ENCODE results near the gene ZNF518A. TPM values are rescaled to one million over a fixed set of nuclear protein-coding genes. Genes with fewer than 3 reads are reported as not detected.

The ZNF518A gene, protein sequence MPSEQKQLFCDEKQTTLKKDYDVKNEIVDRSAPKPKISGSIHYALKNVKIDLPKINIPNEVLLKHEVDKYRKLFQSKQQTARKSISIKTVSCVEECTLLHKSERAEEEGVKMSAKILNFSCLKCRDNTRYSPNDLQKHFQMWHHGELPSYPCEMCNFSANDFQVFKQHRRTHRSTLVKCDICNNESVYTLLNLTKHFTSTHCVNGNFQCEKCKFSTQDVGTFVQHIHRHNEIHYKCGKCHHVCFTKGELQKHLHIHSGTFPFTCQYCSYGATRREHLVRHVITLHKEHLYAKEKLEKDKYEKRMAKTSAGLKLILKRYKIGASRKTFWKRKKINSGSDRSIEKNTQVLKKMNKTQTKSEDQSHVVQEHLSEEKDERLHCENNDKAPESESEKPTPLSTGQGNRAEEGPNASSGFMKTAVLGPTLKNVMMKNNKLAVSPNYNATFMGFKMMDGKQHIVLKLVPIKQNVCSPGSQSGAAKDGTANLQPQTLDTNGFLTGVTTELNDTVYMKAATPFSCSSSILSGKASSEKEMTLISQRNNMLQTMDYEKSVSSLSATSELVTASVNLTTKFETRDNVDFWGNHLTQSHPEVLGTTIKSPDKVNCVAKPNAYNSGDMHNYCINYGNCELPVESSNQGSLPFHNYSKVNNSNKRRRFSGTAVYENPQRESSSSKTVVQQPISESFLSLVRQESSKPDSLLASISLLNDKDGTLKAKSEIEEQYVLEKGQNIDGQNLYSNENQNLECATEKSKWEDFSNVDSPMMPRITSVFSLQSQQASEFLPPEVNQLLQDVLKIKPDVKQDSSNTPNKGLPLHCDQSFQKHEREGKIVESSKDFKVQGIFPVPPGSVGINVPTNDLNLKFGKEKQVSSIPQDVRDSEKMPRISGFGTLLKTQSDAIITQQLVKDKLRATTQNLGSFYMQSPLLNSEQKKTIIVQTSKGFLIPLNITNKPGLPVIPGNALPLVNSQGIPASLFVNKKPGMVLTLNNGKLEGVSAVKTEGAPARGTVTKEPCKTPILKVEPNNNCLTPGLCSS (N-terminal part only)
- total RNA-seq (25.8 TPM), polyA plus RNA-seq (ENCODE audit: insufficient read depth in 1 of 8, insufficient read length in 8 of 8, low replicate concordance in 1 of 8) (10 to 100 TPM; 13.2 to 27.4 (median 16.5) TPM)
- long read RNA-seq, donor 1, full-length matches to known transcripts: 2 of 8 reads
- long read RNA-seq, donor 1, partial matches to known transcripts: 6 of 8 reads
- long read RNA-seq, donor 1, other reads (novel, unspliced or antisense): 0 of 8 reads
- long read RNA-seq, donor 2: 0 reads
- long read RNA-seq, donor 3, full-length matches to known transcripts: 2 of 2 reads
- long read RNA-seq, donor 3, partial matches to known transcripts: 0 of 2 reads
- long read RNA-seq, donor 3, other reads (novel, unspliced or antisense): 0 of 2 reads
- long read RNA-seq, donor 4: 0 reads
- long read RNA-seq, donor 5, full-length matches to known transcripts: 2 of 14 reads
- long read RNA-seq, donor 5, partial matches to known transcripts: 12 of 14 reads
- long read RNA-seq, donor 5, other reads (novel, unspliced or antisense): 0 of 14 reads
- long read RNA-seq, donor 6, full-length matches to known transcripts: 2 of 2 reads
- long read RNA-seq, donor 6, partial matches to known transcripts: 0 of 2 reads
- long read RNA-seq, donor 6, other reads (novel, unspliced or antisense): 0 of 2 reads
- long read RNA-seq, donor 7, full-length matches to known transcripts: 2 of 2 reads
- long read RNA-seq, donor 7, partial matches to known transcripts: 0 of 2 reads
- long read RNA-seq, donor 7, other reads (novel, unspliced or antisense): 0 of 2 reads
- long read RNA-seq, donor 8, full-length matches to known transcripts: 1 of 1 reads
- long read RNA-seq, donor 8, partial matches to known transcripts: 0 of 1 reads
- long read RNA-seq, donor 8, other reads (novel, unspliced or antisense): 0 of 1 reads
- long read RNA-seq, donor 9, full-length matches to known transcripts: 2 of 2 reads
- long read RNA-seq, donor 9, partial matches to known transcripts: 0 of 2 reads
- long read RNA-seq, donor 9, other reads (novel, unspliced or antisense): 0 of 2 reads
- long read RNA-seq, donor 10, full-length matches to known transcripts: 2 of 16 reads
- long read RNA-seq, donor 10, partial matches to known transcripts: 14 of 16 reads
- long read RNA-seq, donor 10, other reads (novel, unspliced or antisense): 0 of 16 reads
- long read RNA-seq, donor 11, partial matches to known transcripts: 5 of 5 reads
- long read RNA-seq, donor 11, other reads (novel, unspliced or antisense): 0 of 5 reads

DNA sequence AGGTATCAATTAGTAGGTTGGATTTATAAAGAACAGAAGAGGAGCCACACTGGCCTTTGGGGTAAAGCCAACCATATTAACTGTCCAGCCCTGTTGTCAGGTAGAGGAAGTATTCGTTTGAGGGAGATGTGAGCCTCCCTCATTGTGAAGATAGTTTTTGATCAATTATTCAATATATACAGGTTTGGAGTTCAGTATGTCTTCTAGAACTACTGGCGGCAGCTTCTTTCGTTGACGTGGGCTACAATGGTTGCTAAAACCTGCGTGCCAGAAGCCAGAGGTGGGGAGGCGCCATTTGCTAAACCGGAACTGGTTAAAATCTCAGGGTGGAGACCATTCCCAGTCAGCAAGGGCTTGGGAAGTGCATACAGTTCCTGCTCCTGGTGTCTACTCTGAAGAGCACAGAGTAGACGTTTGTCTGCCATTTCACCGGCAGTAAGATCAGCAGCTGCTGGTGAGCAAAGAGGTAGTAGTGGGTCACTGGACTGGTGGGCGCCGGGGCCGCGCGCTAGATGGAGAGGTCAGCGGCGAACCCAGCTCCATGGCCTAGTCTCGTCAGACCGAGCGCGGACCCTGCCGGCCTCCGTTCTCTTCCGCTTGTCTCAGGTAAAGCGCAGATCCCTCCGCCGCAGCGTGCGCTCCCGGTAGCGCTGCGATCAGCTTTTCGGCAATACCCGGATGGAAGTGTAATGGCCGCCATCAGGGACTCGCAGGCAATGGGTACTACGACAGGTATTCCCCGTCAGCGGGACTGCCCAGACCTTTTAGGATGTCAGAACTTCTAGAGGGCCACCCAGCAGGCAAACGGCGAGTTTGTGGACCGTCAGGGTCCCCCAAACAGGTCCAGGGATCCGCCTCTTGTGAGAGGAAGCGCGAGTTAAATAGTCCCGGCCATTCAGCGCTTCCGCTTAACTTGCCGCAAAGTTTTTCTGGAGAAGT, at the start of gene ZNF518A:
ZNF518A (plus strand) TSS at position 911 of the 939 bp plus-strand sequence. CDS start 26,026 bp downstream, outside the sequence.
- H3K27me3 ChIP-seq (ENCODE audit: control insufficient read depth, insufficient read depth, low read length): peaks cover 6% of the 10 kb centered on the region
- H3K9me3 ChIP-seq (replicated peaks; ENCODE audit: control insufficient read depth, low read depth, low read length): peaks cover 7% of the 10 kb centered on the region
- WGBS (ENCODE audit: insufficient coverage): 8% methylated on average over 40 of the region's 48 CpGs

DNA sequence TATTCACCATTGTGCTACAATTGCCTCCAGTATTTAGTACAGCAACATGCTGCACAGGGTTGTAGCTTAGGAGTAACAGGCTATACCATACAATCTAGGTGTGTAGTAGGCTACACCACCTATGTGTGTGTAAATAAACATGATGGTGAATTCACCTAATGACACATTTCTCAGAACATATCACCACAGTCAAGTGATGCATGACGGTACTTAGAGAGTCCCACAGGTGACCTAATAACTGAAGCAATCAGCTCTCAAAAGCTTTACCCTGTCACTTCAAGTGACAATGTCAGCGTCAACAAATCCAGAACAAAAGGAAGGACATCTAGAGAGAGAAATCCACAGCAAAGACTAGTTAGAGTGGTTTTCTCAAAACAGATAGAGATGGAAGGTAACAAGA, 47.9 kb upstream of the ZNF518A start:
- H3K27me3 ChIP-seq (ENCODE audit: control insufficient read depth, insufficient read depth, low read length): no peaks in the 10 kb centered on the region
- H3K9me3 ChIP-seq (replicated peaks; ENCODE audit: control insufficient read depth, low read depth, low read length): no peaks in the 10 kb centered on the region
- H3K36me3 ChIP-seq (ENCODE audit: control insufficient read depth, insufficient read depth, low read length): no peaks in the 10 kb centered on the region
- H3K27ac ChIP-seq (ENCODE audit: low read length): no peak overlapping the region
- H3K4me3 ChIP-seq (ENCODE audit: low read length): no peak overlapping the region
- no peak for DNase-seq
- no peaks in the 10 kb centered on the region for H3K4me1 ChIP-seq (ENCODE audit: control insufficient read depth, insufficient read depth, low read length)
- no CpG with 5 or more reads among the region's 2 CpGs for WGBS (ENCODE audit: insufficient coverage)

More for the DNA sequence above, at the start of gene ZNF518A:
- Histone ChIP-seq H3K4me1 (ENCODE audit: control insufficient read depth, insufficient read depth, low read length) (peaks cover 4% of the 10 kb centered on the region), H3K27ac (ENCODE audit: low read length) (peak within 1 kb of the TSS; percentile 97), H3K36me3 (ENCODE audit: control insufficient read depth, insufficient read depth, low read length) (peaks cover 5% of the 10 kb centered on the region), H3K4me3 (ENCODE audit: low read length) (peak within 1 kb of the TSS; percentile 59)
- peak; percentile 99 for DNase-seq

GRCh38 chr10:96082748-96083147, 47.3 kb upstream of the ZNF518A start:
- no peak for DNase-seq
- H3K27ac ChIP-seq (ENCODE audit: low read length): no peak overlapping the region
- H3K9me3 ChIP-seq (replicated peaks; ENCODE audit: control insufficient read depth, low read depth, low read length): no peaks in the 10 kb centered on the region
- H3K36me3 ChIP-seq (ENCODE audit: control insufficient read depth, insufficient read depth, low read length): no peaks in the 10 kb centered on the region
- no peaks in the 10 kb centered on the region for H3K4me1 ChIP-seq (ENCODE audit: control insufficient read depth, insufficient read depth, low read length)
- no peaks in the 10 kb centered on the region for H3K27me3 ChIP-seq (ENCODE audit: control insufficient read depth, insufficient read depth, low read length)
- WGBS (ENCODE audit: insufficient coverage): no CpG with 5 or more reads among the region's 1 CpG
- H3K4me3 ChIP-seq (ENCODE audit: low read length): no peak overlapping the region

- Histone ChIP-seq H3K4me1 (ENCODE audit: control insufficient read depth, insufficient read depth, low read length) (peaks cover 3% of the 10 kb centered on the region), H3K36me3 (ENCODE audit: control insufficient read depth, insufficient read depth, low read length) (no peaks in the 10 kb centered on the region), H3K27me3 (ENCODE audit: control insufficient read depth, insufficient read depth, low read length) (peaks cover 21% of the 10 kb centered on the region), H3K27ac (ENCODE audit: low read length) (no peak overlapping the region), H3K4me3 (ENCODE audit: low read length) (peak overlapping the region; percentile 86), H3K9me3 (replicated peaks; ENCODE audit: control insufficient read depth, low read depth, low read length) (peaks cover 5% of the 10 kb centered on the region)
- WGBS (ENCODE audit: insufficient coverage): no CpG with 5 or more reads among the region's 2 CpGs
- no peak for DNase-seq
These were observed 41.0 kb upstream of the ZNF518A start for GRCh38 chr10:96089116-96089515.

- H3K36me3 ChIP-seq (ENCODE audit: control insufficient read depth, insufficient read depth, low read length): no peaks in the 10 kb centered on the region
- peak overlapping the region; percentile 96 for H3K27ac ChIP-seq (ENCODE audit: low read length)
- H3K4me1 ChIP-seq (ENCODE audit: control insufficient read depth, insufficient read depth, low read length): peaks cover 3% of the 10 kb centered on the region
- peaks cover 5% of the 10 kb centered on the region for H3K9me3 ChIP-seq (replicated peaks; ENCODE audit: control insufficient read depth, low read depth, low read length)
- H3K27me3 ChIP-seq (ENCODE audit: control insufficient read depth, insufficient read depth, low read length): peaks cover 21% of the 10 kb centered on the region
- H3K4me3 ChIP-seq (ENCODE audit: low read length): peak overlapping the region; percentile 86
- 2% methylated on average over 38 of the region's 47 CpGs for WGBS (ENCODE audit: insufficient coverage)
- peak; percentile 99 for DNase-seq
These were observed 40.2 kb upstream of the ZNF518A start for GRCh38 chr10:96089670-96090462.

GRCh38 chr10:96090463-96090800, 39.7 kb upstream of the ZNF518A start:
- whole genome bisulfite sequencing (ENCODE audit: insufficient coverage): 81% methylated on average over 9 of the region's 9 CpGs
- H3K27ac ChIP-seq (ENCODE audit: low read length): peak overlapping the region; percentile 96

GRCh38 chr10:96092999-96093767, 36.9 kb upstream of the ZNF518A start:
- H3K27me3 ChIP-seq (ENCODE audit: control insufficient read depth, insufficient read depth, low read length): peaks cover 28% of the 10 kb centered on the region

More at GRCh38 chr10:96090463-96090800, 39.7 kb upstream of the ZNF518A start:
- Histone ChIP-seq H3K27me3 (ENCODE audit: control insufficient read depth, insufficient read depth, low read length) (peaks cover 21% of the 10 kb centered on the region), H3K36me3 (ENCODE audit: control insufficient read depth, insufficient read depth, low read length) (no peaks in the 10 kb centered on the region), H3K9me3 (replicated peaks; ENCODE audit: control insufficient read depth, low read depth, low read length) (peaks cover 5% of the 10 kb centered on the region), H3K4me3 (ENCODE audit: low read length) (peak overlapping the region; percentile 86), H3K4me1 (ENCODE audit: control insufficient read depth, insufficient read depth, low read length) (peaks cover 3% of the 10 kb centered on the region)
- DNase-seq: no peak

More at GRCh38 chr10:96092999-96093767, 36.9 kb upstream of the ZNF518A start:
- Histone ChIP-seq H3K4me1 (ENCODE audit: control insufficient read depth, insufficient read depth, low read length) (peaks cover 3% of the 10 kb centered on the region), H3K4me3 (ENCODE audit: low read length) (no peak overlapping the region), H3K9me3 (replicated peaks; ENCODE audit: control insufficient read depth, low read depth, low read length) (peaks cover 5% of the 10 kb centered on the region), H3K27ac (ENCODE audit: low read length) (no peak overlapping the region), H3K36me3 (ENCODE audit: control insufficient read depth, insufficient read depth, low read length) (no peaks in the 10 kb centered on the region)
- DNase-seq: no peak
- 87% methylated on average over 2 of the region's 8 CpGs for WGBS (ENCODE audit: insufficient coverage)

Data from muscle of leg (tissue), 16 donors.